GM23338 (cell line): ENCODE measurements around the gene MAPT.

Source experiments
- EZH2phosphoT487 ChIP-seq: fragments of 200-600 bp; sonication (generic); IDR thresholded peaks from one replicate; pipeline ENCODE4 v1.8.1; 2018; ENCODE audit warnings: antibody characterized with exemption; ENCODE audit not compliant: unreplicated experiment
- TF ChIP-seq, protein P1 (sequence below), 2 experiments: fragments of 200-600 bp in 1 of 2; sonication (generic) in 1 of 2; conservative IDR thresholded peaks; 2 replicates each; pipeline versions ENCODE4 v1.5.1 to v1.6.1; 2016 to 2017; ENCODE audit warnings: antibody characterized with exemption in 2 of 2, low read depth in 2 of 2, mild to moderate bottlenecking in 2 of 2, moderate library complexity in 1 of 2

DNA sequence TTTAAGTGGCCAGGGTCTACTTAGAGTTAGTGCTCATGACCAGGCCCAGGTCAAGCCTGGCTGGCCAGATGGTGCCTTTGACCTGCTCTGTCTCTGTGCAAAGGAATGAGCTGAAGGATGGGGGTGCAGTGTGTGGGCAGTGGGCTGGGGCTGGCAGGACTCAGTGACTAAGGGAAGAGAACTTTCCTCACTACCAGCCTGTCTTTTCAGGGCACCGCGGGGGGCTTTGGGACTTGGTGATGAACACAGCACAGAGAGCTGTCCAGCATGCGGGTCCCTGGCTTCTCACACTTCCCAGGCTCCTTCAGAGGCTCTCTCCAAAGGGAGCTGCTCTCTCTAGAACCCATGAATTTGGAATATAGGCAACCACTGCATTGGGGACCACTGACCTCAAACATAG, 61.7 kb downstream of the MAPT start:
- TF ChIP-seq EZH2phosphoT487 = no peak
- TF ChIP-seq, protein P1, sequence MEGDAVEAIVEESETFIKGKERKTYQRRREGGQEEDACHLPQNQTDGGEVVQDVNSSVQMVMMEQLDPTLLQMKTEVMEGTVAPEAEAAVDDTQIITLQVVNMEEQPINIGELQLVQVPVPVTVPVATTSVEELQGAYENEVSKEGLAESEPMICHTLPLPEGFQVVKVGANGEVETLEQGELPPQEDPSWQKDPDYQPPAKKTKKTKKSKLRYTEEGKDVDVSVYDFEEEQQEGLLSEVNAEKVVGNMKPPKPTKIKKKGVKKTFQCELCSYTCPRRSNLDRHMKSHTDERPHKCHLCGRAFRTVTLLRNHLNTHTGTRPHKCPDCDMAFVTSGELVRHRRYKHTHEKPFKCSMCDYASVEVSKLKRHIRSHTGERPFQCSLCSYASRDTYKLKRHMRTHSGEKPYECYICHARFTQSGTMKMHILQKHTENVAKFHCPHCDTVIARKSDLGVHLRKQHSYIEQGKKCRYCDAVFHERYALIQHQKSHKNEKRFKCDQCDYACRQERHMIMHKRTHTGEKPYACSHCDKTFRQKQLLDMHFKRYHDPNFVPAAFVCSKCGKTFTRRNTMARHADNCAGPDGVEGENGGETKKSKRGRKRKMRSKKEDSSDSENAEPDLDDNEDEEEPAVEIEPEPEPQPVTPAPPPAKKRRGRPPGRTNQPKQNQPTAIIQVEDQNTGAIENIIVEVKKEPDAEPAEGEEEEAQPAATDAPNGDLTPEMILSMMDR (conservative IDR thresholded peaks at IDR 0.05; ENCODE audit: low read depth in 2 of 2) = no peak
